ENCODE data around the gene RBBP8NL. TPM values are rescaled to one million over a fixed set of nuclear protein-coding genes. Genes with fewer than 3 reads are reported as not detected.
"Not testable (repeated sequence)": the region's sequence is repeated elsewhere in the genome, so short reads cannot be mapped to it uniquely, and the experiment has no call there.

Gene RBBP8NL
- total RNA-seq, 1 donor from 2014 or later = not detected

DNA sequence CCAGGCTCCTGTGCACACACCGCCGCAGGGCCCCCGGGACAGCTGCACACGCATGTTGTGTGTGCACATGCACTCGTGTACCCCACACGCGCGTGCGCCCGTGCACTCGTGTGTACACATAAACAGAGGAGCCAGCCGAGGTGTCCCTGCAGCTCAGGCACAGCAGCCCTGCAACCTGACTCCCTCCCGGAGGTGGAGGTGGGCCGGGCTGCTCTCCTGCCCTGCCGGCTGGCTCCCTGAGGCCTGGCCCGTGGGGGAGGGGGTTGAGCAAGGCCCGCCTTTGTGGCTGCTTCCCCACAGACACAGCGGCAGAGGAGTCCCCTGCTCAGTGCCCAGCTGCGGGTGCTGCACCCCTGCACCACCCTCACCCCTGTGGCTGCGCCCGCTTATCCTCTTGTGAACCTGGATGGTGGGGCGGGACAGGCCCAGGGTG is 624 bp downstream of the RBBP8NL start:
- no peak for DNase-seq (ENCODE audit: low spot score)
- intact Hi-C loops (cut with DNase I) = no loop called here
- ATAC-seq = no peak

DNA sequence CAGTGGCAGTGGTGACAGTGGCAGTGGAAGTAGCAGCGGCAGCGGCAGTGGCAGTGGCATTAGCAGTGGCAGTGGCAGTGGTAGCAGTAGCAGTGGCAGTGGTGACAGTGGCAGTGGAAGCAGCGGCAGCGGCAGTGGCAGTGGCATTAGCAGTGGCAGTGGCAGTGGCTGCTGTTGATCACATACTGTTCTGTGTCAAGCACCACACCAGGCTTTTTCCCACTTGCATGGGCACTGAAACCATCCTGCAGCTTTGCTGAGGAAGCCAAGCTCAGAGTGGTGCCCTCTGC is 1.3 kb downstream of the RBBP8NL start:
- DNase-seq (ENCODE audit: low spot score); ATAC-seq; intact Hi-C loops (cut with DNase I): not testable (repeated sequence)

DNA sequence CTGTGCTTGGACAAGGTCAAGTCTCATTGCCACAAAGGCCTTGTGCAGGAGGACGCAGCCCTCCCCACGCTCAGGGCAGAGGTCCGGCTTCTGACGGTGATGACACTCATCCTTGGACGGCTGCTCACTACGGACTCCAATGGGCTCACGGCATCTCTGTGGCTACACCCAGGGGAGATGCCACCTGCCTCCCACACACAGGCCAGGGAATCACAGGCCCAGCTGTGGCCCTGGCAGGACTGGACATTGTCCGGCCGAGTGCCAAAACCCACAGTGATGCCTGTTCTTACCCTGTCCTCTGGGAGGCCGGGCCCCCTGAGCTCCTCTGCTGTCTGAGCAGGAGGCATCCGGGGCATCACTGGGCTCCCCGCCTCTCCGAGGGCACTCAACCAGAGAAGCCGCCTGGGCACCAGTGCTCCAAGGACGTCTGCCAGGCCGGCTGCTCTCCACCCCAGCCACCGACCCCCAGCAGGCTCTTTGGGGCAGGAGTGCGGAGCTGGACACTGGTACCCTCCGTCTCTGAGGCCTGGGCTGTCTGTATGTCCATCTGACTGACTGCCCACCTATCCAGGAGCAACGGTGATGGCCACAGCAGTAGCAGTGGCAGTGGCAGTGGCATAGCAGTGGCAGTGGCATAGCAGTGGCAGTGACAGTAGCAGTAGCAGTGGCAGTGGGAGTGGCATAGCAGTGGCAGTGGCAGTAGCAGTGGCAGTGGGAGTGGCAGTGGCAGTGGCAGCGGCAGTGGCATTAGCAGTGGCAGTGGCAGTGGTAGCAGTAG is 1.9 kb downstream of the RBBP8NL start:
- DNase-seq (ENCODE audit: low spot score) (no peak), ATAC-seq (no peak)
- intact Hi-C loops (cut with DNase I) = no loop called here

DNA sequence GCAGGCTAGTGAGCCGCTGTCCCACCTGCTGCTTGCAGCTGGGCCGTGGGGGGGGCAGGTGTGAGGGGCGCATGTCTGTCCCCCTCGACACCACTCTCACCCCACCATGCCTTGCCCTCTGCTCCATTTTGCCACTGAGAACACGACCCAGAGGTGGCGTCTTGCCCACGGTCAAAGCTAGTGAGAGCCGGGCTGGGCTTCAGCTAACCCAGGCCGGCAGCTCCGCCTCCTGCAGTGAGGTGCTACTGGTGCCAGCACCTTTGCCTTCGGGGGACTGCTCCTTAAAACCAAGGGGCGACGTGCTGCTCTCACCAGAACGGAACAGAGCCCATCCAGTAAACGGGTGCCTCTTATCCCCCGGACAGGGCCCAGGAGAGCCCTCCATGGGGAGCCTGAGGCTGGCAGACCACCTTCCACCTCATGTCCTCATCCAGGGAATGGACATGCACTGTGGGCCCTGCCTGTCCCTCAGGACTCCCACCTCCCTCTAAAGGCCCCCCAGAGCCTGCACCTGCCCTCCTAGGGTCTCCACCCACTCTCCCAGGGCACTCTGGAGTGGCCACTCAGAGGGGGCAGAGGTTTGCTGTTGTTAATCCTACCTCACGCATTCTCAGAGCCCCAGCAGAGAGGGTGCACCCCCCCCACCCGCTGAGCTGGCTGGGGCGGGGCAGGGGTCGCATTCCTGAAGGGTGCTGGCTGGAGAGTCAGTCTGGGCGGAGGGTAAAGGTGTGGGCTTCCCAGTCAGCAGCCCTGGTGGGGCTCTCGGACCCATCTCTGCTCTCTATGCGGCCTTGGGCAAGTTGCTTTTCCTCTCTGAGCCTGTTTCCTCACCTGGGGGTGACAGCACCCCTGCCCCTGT is 2.9 kb downstream of the RBBP8NL start:
- intact Hi-C loops (cut with DNase I) = no loop called here
- no peak for ATAC-seq
- no peak for DNase-seq (ENCODE audit: low spot score)

DNA sequence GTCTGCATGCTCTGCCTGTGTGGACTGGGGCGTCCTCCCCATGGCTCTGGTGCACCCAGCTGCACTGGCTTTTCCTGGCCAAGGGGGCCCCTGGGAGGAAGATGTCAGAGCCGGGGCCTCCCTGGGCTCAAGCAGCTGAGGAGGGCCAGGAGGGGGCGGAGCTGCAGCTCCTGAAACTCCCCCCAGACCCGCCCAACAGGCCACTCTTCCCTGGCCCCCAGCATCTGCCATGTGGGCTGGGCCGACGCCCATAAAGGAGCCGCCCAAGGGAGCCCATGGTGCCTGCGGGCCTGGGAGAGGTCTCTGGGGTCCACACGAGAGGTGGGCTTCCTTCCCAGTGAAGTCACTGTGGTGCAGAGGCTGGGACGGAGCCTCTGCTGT is 4.0 kb downstream of the RBBP8NL start:
- no peak for ATAC-seq
- DNase-seq (ENCODE audit: low spot score) = no peak
- intact Hi-C loops (cut with DNase I) = no loop called here

DNA sequence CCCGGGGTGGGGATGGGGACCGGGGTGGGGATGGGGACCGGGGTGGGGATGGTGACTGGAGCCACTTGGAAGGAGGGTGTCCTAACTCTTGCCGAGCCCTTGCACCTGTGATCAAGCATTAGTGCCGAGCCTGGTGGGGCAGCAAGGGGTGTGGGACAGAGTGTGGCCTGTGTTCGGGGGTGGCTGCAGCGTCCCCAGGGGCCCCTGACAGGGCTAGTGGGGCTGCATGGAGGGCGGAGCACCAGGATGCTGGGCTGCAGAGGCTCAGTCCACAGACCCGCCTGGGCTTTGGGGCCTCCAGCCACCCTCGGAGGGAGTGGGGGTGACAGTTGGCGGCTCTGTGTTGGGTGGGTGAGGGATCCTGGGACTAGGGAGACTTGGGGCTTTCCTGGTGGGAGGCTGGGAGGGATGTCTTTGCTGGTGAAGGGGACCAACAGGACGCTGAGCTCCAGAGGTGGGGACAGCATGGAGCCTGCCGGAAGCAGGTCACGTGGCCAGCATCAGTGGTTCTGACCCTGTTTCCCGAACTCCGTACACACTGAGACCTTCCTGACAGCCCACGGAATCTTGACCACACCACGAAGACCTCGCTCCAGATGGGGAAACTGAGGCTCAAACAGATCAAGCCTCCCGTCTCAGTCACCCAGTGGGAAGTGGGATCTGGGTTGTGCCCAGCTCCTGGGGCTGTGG is 4.6 kb downstream of the RBBP8NL start:
- intact Hi-C loops (cut with DNase I) = no loop called here
- no peak for DNase-seq (ENCODE audit: low spot score)
- ATAC-seq = no peak

DNA sequence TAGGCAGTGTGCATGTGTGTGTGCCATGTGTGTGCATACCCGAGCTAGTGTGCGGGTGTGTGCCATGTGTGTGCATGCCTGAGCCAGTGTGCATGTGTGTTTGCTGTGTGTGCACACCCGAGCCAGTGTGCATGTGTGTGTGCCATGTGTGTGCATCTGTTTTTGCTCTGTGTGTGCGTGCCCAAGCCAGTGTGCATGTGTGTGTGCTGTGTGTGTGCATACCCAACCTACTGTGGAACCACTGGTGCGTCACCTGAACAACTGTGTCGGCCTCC is 5.7 kb downstream of the RBBP8NL start:
- DNase-seq (ENCODE audit: low spot score) = no peak
- intact Hi-C loops (cut with DNase I) = no loop called here
- no peak for ATAC-seq

DNA sequence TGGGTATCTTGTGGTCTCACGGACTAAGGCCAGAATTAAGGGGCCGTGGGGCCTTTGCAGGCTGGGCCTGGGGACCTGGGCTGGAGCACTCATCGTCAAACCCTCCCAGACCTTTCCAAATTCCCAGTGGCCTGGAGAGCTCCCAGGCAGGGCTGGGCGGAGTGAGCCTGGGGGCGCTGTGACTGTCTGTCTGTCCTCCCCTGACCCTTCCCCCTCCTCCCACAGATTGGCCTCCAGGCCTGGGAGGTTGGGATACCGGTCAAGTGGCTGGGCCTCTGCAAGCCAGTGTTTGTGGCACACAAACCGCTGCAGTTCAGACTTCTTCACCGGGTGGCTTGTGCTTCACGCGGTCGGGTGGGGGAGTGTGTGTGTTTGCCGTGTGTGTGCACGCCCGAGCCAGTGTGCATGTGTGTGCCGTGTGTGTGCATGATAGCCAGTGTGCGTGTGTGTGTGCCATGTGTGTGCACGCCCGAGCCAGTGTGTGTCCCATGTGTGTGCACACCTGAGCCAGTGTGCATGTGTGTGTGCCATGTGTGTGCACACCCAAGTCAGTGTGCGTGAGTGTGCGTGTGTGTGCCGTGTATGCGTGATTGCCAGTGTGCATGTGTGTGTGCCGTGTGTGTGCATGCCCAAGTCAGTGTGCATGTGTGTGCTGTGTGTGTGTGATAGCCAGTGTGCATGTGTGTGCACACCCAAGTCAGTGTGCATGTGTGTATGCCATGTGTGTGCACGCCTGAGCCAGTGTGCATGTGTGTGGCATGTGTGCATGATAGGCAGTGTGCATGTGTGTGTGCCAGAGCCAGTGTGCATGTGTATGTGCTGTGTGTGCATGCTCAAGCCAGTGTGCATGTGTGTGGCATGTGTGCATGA is 6.3 kb downstream of the RBBP8NL start:
- no peak for DNase-seq (ENCODE audit: low spot score)
- intact Hi-C loops (cut with DNase I) = no loop called here
- no peak for ATAC-seq

DNA sequence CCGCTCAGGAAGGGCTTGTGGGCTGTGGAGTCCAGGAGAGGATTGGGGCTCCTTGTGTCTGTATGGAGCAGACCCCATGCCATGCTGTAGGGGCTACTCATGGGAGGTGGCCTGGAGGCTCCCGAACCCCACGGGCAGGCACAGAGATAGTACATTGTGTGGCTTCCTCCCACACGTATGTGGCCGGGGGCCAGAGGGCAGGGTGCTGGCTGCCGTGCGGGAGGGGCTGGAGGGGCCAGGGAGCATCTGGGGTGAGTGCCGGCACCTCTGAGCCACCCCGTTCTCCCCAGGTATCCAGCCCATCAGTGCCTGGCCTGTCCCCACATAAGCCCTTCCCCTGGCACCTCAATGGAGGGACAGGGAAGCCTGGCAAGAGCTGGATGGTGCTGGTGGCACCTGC is 7.6 kb downstream of the RBBP8NL start:
- ATAC-seq (no peak), DNase-seq (ENCODE audit: low spot score) (no peak)
- intact Hi-C loops (cut with DNase I) = no loop called here

DNA sequence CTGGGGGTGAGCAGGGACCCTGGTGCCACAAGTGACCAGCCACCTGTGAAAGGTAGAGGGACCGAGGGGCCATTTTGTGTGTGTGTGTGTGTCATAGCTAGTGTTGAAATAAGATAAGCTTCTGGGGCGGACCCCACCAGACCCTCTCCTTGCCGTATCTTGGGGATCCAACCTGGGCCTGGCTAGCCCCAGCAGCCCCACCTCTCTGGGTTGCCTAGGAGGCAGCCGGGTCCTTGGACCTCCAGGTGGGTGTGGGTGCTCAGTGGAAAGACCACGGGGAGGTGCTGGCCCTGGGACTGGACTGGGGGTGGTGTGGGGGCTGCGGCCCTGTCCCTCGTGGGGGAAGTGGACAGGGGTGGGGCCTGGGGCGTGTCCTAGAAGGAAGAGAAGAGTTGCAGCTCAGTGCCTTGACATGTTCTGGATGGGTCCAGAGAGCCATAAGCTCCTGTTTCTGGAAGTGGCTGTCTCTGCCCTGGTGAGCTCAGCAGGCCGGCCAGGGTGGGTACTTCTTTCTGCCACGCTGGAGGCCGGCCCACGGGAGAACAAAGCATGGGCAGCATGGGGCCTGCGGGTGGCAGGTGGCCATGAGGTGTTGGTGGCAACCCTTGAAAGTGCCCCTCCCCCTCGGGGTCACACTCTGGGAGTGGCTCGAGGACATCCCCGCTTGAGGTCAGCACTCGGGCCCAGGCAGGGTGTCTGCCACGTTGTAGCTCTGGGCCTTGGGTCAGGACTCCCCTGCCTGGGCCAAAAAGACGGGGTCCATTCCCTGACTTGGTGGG is 8.4 kb downstream of the RBBP8NL start:
- DNase-seq (ENCODE audit: low spot score) = no peak
- intact Hi-C loops (cut with DNase I) = no loop called here
- ATAC-seq = no peak

DNA sequence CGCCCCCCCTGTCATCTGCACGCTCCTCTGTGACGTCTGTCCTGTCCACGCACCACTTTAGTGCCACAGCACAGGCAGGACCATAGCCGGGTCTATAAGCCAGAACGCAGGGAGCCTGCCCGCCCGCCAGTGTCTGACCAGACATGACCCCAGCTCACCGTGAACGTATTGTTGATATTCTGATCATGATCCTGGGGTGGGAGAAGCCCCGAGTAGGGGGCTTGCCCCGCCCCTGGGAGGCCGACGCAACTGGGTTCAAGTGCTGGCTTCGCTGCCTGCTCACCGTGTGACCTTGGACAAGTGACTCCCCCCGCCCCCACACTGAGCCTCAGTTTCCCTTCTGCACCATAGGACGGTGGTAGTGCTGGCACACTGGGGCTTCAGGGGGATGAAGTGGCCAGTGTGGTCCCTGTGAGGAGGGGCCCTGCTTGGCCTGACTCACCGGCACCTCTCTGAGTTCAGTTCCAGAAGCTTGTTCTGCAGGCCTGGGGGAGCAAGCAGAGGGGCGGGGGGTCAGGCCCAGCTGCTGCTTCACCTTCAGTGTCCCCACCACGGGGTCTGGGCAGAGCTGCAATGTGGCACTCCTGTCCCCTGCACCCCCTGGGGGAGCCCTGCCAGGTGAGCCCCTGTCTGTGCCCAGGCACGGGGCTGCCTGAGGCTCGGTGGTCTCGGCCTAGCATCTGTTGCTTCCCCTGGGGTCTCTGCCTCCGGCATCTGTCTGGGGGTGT is 9.2 kb downstream of the RBBP8NL start:
- intact Hi-C loops (cut with DNase I) = no loop called here

DNA sequence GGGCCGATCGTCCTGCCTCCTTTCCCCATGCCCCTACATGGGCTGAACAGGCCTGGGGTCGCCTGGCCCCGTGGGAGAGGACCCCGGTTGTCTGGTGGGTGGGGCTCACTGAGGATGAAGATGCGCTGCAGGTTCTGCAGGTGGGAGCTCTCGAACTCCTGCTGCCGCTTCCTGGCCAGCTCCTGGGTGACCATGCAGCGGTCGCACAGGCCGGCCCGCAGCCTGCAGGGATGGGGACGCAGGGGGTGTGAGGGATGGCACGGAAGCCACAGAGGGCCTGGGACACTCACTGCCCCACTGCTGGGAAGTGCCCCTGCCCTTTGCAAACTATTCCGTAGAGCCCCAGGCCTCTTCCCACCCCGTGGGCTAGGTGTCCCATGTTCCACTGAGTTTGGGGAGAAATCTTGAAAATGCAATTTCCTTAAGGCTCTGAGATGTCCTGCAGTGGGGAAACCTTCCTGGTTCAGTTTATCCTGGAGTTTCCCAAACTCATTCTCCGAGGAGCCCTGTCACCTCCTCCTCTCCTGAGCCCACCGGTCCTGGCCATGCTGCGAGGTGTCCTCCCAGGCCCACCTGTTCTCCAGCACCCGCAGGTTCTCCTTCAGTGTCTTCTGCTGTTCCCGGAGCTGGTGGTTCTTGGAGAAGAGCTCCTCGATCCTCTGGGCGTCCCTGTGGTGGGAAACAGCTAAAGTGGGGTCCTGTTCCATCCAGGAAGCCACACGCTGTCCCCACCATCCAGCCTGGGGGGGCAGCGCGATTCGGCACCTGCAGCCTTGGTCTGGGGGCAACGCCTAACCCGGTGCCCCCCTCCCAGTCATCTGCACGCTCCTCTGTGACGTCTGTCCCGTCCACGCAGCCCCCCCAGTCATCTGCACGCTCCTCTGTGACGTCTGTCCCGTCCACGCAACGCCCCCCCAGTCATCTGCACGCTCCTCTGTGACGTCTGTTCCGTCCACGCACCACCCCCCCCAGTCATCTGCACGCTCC is 10.4 kb downstream of the RBBP8NL start:
- no peak for ATAC-seq
- DNase-seq (ENCODE audit: low spot score) = no peak
- intact Hi-C loops (cut with DNase I) = no loop called here

More for the DNA sequence above, 9.2 kb downstream of the RBBP8NL start:
- no peak for ATAC-seq
- DNase-seq (ENCODE audit: low spot score) = no peak

DNA sequence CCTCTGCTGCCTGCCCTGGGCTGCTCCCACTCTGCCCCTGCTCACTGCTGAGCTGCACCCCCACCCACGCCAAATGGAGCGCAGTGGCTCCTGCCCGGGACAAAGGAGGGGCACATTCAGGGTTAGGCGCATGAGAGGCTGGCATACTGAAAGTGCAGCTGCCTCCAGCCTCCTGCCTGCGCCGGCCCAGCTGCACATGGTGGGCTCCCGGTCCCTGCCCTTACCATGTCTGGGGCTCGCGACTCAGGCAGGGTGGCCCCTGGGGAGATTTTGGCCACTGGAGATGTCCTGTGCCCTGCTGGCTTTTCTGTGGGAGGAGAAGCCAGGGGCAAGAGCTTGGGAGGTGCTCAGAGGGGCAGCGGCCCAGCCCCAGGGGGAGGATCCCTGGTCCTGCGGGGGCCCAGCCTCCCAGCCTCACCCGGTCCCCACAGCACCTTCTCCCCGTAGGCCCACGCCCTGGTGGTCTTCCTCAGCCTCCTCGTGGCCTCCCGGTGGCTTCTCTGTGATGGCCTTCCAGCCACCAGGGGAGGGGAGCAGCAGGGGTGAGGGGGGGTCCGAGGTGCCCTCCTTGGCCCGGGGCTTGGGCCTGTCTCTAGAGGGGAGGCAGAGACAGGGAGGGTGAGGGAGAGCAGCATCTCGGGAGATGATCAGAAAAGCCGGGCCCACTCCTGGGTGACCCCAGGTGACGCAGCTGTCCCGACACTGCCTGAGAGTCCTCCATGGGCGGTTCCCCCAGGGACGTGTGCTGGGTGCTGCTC is 11.8 kb downstream of the RBBP8NL start:
- intact Hi-C loops (cut with DNase I) = no loop called here
- DNase-seq (ENCODE audit: low spot score) = no peak

DNA sequence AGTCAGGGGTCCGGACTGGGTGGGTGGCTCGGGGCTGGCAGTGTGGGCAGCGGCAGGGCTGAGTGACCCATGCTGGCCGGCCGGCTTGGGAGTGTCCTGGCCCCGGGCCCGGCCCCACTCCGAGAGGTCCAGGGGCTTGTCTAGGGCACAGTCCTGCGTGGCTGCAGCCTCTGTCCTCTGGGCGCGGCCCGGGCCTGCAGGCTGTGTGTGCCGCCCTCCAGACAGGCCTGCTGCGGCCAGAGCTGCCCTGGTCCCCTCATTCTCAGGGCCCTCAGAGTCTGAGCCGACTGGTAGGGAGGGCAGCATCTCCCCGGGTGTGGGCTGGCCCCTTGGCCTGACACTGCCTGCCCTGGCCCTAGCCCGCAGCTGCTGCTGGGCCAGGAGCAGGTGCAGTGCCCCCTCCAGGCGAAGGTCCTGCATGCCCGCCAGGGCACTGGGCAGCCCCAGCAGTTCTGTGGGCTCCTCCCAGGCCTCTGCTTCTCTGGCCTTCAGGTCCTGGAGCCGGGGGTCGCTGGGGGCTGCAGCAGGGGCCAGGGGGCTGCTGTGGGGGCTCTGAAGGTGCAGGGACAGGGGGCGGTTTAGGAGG is 13.3 kb downstream of the RBBP8NL start:
- intact Hi-C loops (cut with DNase I) = no loop called here
- no peak for DNase-seq (ENCODE audit: low spot score)
- ATAC-seq = no peak

More for the DNA sequence above, 11.8 kb downstream of the RBBP8NL start:
- ATAC-seq = no peak

DNA sequence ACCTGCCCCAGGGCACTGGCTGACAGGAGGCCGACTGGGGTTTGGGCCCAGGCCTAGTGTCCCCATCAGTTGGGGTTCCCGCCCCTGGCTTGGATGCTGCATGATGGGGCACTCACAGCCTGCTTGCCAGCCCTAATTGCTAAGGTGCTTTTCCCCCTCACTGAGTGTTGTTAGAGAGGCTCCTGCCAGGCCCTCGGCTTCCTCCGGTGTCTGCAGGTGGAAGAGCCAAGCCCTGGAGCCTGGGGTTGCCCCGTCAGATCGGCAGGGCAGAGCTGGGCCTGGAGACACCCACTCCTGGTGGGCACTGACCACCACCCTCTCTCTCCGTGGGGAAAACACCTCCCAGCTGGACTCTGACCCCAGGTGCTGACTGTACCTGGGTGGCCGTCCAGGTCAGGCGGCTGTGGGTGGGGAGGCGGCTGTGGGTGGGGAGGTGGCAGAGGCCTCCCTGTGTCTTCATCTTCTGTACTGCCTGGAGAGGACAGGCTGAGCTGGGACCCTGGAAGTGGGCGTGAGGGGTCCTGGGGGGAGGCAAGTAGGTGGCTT is 14.2 kb downstream of the RBBP8NL start:
- DNase-seq (ENCODE audit: low spot score) (no peak), ATAC-seq (no peak)
- intact Hi-C loops (cut with DNase I) = no loop called here

Data from sciatic nerve (tissue), 2 donors.